LNCAP (cell line): ENCODE measurements around the gene GOLGA1.

Experiments used
- TF ChIP-seq, protein P1 (sequence below): fragments of 450-650 bp; IDR thresholded peaks from 2 replicates; pipeline ENCODE4 v1.5.1; 2017; ENCODE audit warnings: mild to moderate bottlenecking

The GOLGA1 gene

DNA sequence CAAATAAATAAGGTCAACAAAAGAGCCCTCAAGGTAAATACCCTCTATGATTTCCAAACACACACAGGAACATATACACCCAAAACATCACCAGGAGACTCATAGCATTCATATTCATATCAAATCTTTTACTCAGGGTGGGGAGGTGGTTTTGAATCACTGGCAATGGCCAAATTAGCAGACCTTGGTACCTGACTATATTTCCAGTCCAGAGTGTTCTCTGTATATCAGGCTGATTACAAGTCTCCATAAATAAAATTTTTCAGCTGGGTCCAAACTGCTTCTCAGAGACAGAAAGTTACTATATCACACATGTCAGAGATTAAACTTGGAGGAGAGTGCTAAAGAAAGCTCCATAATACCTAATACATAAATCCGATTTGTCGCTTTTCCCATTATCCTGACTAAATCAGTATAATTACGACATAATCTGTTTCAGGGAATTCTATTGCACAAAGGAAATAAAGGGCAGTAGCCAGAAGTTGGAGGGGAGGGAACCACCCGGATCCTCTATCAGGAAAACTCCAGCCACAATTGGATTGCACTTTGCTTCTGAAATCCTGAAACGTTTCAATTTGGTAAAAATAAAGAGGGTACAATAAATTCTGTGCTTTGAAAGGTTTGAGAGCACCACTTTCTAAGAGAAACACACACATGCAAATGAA lies 7.0 kb upstream of the GOLGA1 start:
- TF ChIP-seq, protein P1, sequence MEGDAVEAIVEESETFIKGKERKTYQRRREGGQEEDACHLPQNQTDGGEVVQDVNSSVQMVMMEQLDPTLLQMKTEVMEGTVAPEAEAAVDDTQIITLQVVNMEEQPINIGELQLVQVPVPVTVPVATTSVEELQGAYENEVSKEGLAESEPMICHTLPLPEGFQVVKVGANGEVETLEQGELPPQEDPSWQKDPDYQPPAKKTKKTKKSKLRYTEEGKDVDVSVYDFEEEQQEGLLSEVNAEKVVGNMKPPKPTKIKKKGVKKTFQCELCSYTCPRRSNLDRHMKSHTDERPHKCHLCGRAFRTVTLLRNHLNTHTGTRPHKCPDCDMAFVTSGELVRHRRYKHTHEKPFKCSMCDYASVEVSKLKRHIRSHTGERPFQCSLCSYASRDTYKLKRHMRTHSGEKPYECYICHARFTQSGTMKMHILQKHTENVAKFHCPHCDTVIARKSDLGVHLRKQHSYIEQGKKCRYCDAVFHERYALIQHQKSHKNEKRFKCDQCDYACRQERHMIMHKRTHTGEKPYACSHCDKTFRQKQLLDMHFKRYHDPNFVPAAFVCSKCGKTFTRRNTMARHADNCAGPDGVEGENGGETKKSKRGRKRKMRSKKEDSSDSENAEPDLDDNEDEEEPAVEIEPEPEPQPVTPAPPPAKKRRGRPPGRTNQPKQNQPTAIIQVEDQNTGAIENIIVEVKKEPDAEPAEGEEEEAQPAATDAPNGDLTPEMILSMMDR: no peak

GRCh38 chr9:124946167-124946566 lies 5.3 kb upstream of the GOLGA1 start:
- TF ChIP-seq, protein P1: no peak

DNA sequence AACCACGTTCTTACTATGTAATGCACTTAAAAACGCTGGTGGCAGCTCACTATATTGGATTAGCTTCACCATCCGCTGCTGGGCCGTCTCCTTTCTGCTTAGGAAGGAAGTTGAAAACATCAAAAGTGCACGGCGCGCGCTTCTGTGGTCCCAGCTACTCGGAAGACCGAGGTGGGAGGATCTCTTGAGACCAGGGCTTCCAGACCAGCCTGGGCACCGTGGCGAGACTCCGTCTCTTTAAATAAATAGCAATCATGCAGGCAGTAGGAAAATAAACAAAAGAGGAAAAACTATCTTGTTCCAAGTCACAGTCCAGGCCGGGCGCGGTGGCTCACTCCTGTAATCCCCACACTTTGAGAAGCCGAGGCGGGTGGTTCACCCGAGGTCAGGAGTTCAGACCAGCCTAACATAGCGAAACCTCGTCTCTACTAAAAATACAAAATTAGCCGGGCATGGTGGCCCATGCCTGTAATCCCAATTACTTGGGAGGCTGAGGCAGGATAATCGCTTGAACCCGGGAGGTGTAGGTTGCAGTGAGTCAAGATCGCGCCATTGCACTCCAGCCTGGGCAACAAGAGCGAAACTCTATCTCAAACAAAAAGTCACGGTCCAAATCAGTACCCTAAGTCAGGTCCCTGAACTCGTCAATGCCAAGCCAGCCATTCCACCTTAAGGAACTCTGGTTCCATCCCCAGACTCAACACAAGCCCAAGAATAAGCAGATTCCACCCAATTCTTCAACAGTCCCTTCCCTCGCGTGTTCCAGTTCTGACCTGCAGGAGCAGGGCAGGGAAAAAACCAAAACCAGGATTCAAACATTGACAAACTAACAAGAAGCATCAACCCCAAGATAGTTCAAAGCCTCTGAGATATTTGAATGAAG lies 1.0 kb upstream of the GOLGA1 start:
- TF ChIP-seq, protein P1: no peak

- TF ChIP-seq, protein P1: no peak
These were observed 376 bp downstream of the GOLGA1 start for GRCh38 chr9:124940521-124940893.

DNA sequence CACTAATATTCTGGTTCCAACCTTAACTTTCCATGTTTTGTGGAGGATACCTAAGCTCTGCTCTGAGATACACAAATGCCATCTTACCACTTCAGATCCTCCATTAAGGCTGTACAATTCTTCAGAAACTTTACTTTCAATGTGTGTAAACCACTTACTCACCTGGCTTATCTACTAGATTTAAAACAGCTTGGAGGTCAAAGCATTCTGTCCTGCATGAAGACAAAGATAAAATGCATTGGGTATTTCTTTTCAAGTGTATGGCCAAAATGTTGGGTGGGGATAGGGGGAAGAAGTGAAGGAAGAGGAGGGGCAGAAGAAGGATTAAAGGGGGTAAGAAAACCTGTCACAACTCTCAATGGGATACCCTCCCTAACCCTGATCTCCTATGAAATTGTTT lies 939 bp downstream of the GOLGA1 start:
- TF ChIP-seq, protein P1: no peak

DNA sequence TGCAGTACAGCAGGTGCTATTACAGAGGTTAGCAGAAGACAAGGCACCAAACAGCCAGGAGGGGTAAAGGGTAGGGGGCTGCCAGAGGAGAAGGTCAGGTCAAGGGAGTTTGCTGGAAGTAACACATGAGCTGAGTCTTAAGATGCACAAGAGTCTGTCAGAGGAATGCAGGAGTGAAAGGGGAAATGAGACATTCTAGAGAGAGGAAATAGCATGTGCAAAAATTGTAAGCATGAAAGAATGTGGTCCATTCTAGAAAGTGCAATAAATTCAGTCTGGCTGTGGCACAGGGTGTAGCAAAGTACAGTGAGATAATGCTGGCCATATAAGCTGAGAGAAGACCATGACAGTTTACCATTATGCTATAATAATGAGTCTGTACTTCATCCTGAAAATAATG lies 6.6 kb downstream of the GOLGA1 start:
- TF ChIP-seq, protein P1: no peak

GRCh38 chr9:124932333-124932732 lies 8.6 kb downstream of the GOLGA1 start:
- TF ChIP-seq, protein P1: no peak
